Astrocyte (in vitro differentiated cells and primary cell): ENCODE data around the gene PPIP5K1.

Experiments
- EZH2 ChIP-seq: IDR thresholded peaks from 2 replicates; pipeline ENCODE4 v1.6.1; 2012; ENCODE audit warnings: mild to moderate bottlenecking, low read length, inconsistent platforms; ENCODE audit not compliant: insufficient read depth
- TF ChIP-seq, protein P1 (sequence below): IDR thresholded peaks from 2 replicates; pipeline ENCODE4 v1.5.1; 2011; ENCODE audit warnings: low read depth, mild to moderate bottlenecking, inconsistent platforms, low read length, moderate library complexity; ENCODE audit not compliant: insufficient read depth

DNA sequence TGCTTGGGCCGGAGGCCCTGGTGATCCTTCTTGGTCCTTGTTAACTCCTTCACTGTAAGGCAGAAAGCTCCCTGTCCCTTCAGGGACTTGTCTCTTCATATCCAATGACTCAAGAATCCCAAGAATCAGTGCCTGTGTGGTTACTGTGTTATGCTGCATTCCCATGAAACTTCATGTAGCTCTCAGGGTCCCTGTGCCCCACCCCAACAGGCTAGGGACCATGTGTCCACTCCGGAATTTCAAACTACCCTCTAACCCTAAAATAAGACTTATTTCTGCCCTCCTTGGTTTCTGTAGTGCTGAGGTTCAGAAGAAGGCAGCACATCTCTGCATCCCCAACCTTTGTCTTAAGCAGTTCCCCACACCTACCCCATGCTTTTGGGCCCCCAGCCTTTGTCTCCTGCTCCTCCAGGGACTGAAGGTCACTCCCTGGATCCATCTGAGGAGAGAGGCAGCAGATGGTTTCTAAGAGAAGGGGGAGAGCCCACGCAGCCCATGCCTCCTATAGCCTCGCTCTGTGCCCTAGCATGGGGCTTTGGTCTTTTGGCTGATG is 73.1 kb downstream of the PPIP5K1 start:
- TF ChIP-seq, protein P1, sequence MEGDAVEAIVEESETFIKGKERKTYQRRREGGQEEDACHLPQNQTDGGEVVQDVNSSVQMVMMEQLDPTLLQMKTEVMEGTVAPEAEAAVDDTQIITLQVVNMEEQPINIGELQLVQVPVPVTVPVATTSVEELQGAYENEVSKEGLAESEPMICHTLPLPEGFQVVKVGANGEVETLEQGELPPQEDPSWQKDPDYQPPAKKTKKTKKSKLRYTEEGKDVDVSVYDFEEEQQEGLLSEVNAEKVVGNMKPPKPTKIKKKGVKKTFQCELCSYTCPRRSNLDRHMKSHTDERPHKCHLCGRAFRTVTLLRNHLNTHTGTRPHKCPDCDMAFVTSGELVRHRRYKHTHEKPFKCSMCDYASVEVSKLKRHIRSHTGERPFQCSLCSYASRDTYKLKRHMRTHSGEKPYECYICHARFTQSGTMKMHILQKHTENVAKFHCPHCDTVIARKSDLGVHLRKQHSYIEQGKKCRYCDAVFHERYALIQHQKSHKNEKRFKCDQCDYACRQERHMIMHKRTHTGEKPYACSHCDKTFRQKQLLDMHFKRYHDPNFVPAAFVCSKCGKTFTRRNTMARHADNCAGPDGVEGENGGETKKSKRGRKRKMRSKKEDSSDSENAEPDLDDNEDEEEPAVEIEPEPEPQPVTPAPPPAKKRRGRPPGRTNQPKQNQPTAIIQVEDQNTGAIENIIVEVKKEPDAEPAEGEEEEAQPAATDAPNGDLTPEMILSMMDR: no peak
- TF ChIP-seq EZH2: no peak
